Measurements from ENCODE around the gene TARM1. TPM values are rescaled to one million over a fixed set of nuclear protein-coding genes. Genes with fewer than 3 reads are reported as not detected.
"Not testable (repeated sequence)": the region's sequence is repeated elsewhere in the genome, so short reads cannot be mapped to it uniquely, and the experiment has no call there.

The TARM1 gene
- total RNA-seq, 2 experiments from 2014 or later = not detected

DNA sequence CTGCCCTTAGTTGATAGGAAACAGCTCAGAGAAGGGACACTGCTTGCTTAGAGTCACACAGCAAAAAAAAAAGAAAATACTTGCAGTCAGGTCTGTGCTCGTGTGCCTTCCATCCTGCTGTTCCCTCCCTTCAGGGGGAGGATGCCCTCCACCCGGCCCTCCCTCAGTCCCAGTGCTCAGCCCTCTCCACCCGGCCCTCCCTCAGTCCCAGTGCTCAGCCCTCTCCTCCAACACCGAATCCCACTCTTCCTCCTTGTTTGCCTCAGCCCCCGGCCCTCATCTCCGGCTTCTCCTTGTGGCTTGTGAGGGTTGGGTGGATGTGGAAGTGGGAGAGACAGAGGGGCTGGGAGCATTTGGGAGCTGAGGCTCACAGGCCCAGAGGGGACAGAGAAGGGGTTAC, 28.5 kb upstream of the TARM1 start:
- no peak overlapping the region for H3K27ac Mint-ChIP-seq
- H3K9me3 Mint-ChIP-seq = no peaks in the 10 kb centered on the region
- no peak for DNase-seq
- H3K4me1 Mint-ChIP-seq = peaks cover 26% of the 10 kb centered on the region
- POLR2A ChIA-PET = no interaction called here
- no peak overlapping the region for H3K4me3 Mint-ChIP-seq
- H3K36me3 Mint-ChIP-seq (ENCODE audit: low read depth) = peaks cover 47% of the 10 kb centered on the region
- CTCF ChIA-PET = no interaction called here
- no peaks in the 10 kb centered on the region for H3K27me3 Mint-ChIP-seq

DNA sequence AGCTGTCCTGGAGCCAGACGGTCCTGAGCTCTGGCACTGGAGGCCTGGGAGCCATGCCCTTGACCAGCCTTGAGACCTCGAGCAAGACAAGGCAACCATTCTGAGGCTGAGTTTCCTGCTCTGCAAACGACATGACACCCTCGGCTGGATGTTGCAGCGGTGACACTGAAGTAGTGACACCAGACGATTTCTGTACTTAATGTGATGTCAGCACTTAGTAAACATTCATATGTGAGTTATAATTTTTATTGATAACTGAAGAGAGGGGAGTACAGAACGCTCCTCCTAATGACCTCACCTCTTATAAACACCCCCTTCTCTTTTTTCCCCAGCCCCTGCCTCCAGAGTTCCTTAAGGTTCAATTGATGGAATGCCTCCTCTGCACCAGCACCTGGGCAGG, 27.3 kb upstream of the TARM1 start:
- Mint-ChIP-seq H3K4me1 (peaks cover 23% of the 10 kb centered on the region), H3K9me3 (no peaks in the 10 kb centered on the region), H3K36me3 (ENCODE audit: low read depth) (peaks cover 39% of the 10 kb centered on the region), H3K4me3 (no peak overlapping the region), H3K27ac (no peak overlapping the region), H3K27me3 (no peaks in the 10 kb centered on the region)
- no peak for DNase-seq
- ChIA-PET POLR2A (no interaction called here), CTCF (no interaction called here)

DNA sequence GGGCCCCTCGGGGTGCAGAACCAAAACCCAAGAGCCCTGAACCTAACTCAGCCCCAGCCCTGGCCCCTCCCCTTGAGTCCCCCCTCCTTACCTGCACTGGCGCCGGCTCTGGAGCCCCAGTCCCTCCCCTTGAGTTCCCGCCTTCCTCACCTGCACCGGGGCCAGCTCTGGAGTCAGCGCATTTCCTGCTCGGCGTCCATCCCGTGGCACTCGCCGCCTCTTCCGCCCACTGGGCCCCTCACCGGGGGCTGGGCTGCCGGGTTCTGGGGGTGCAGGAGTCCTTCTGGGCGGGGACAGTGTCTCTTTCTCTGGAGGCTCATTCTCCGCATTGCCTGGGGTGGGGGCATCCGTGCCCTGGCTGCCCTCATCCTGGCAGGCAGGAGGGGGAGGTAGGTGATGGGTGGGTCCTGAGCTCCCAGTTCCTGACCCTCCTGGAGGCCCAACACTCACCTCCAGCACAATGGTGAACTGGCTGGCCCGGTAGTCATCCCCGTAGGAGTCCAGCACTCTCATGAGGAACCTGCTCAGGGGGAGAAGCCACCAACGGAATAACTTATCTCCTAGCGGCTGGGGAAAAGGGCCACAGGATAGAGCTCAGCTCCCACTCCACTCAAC, 26.8 kb upstream of the TARM1 start:
- no peaks in the 10 kb centered on the region for H3K27me3 Mint-ChIP-seq

DNA sequence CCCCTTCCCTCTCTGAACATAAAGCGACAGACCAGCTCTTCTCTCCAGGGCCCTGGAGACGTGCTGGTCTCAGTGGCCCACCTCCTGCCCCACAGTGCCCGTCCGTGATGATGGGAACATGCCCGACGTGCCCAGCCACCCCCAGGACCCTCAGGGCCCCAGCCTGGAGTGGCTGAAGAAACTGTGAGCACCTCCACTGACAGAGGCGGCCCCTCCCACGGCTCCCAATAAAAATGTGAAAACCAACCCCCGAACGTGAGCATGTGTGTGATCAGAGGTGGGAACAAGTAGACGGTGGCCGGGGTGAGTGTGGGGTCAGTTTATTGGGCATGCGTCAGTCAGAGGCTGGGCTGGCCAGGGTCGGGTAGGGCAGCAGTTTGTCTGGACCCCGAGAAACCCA, 25.6 kb upstream of the TARM1 start:
- no peak for DNase-seq

More for the DNA sequence above, 26.8 kb upstream of the TARM1 start:
- Mint-ChIP-seq H3K9me3 (no peaks in the 10 kb centered on the region), H3K4me1 (peaks cover 23% of the 10 kb centered on the region), H3K4me3 (no peak overlapping the region), H3K27ac (no peak overlapping the region), H3K36me3 (ENCODE audit: low read depth) (peaks cover 35% of the 10 kb centered on the region)
- POLR2A ChIA-PET = no interaction called here
- CTCF ChIA-PET = interaction anchor here (1.2 kb wide), 1 partner anchor 10 kb away, joined by 3 read pairs; no protein-coding TSS in a partner anchor
- no peak for DNase-seq

DNA sequence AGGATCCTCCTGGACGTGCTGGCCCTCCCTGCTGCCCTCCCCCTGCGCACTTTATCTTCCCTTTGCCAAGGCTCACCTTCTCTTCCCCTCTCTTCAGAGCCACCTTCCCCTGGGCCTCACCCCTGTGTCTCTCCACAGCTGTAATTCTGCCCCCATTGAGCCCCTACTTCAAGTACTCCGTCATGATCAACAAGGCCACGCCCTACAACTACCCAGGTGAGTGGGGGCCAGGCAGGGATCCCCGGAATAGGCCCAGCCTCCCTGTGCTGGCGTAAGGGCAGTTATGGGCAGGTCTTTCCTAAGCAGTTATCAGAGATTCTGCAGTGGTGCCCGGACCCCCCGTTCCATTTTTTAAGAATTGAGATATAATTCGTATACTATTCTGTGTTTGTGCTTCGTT, 24.6 kb upstream of the TARM1 start:
- Mint-ChIP-seq H3K9me3 (no peaks in the 10 kb centered on the region), H3K4me3 (no peak overlapping the region), H3K27ac (no peak overlapping the region), H3K27me3 (no peaks in the 10 kb centered on the region), H3K36me3 (ENCODE audit: low read depth) (peaks cover 28% of the 10 kb centered on the region), H3K4me1 (peaks cover 29% of the 10 kb centered on the region)
- ChIA-PET CTCF (no interaction called here), POLR2A (no interaction called here)
- no peak for DNase-seq

More for the DNA sequence above, 25.6 kb upstream of the TARM1 start:
- Mint-ChIP-seq H3K4me1 (peaks cover 28% of the 10 kb centered on the region), H3K9me3 (no peaks in the 10 kb centered on the region), H3K4me3 (no peak overlapping the region), H3K36me3 (ENCODE audit: low read depth) (peaks cover 32% of the 10 kb centered on the region), H3K27ac (peak overlapping the region; percentile 57), H3K27me3 (no peaks in the 10 kb centered on the region)
- ChIA-PET POLR2A (no interaction called here), CTCF (interaction anchor here (1.2 kb wide), 1 partner anchor 11 kb away, joined by 3 read pairs; no protein-coding TSS in a partner anchor)

DNA sequence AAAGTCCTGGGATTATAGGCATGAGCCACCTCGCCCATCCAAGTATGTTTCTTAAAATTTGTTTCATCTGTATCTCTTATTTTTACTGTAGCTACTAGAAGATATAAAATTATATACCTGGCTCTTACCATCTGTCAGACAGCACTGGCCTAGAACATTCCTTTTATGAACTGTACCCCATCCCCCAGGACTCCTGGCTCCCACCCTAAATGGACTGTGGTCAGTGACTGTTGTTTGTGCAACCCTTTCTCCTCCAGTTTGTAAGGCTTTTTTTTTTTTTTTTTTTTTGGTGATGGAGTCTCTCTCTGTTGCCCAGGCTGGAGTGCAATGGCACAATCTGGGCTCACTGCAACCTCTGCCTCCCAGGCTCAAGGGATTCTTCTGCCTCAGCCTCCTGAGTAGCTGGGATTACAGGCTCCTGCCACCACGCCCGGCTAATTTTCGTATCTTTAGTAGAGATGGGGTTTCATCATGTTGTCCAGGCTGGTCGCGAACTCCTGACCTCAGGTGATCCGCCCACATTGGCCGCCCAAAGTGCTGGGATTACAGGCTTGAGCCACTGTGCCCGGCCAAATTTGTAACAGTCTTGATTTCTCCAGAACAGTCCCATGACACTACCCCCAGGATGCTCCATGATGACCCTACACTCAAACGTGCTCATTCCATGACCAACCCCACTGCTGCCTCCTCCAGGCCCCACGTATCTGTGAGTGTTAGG, 24.0 kb upstream of the TARM1 start:
- ChIA-PET CTCF (no interaction called here), POLR2A (no interaction called here)
- DNase-seq = no peak
- Mint-ChIP-seq H3K36me3 (ENCODE audit: low read depth) (peaks cover 22% of the 10 kb centered on the region), H3K27ac (no peak overlapping the region), H3K4me3 (no peak overlapping the region), H3K27me3 (no peaks in the 10 kb centered on the region), H3K9me3 (no peaks in the 10 kb centered on the region), H3K4me1 (peaks cover 27% of the 10 kb centered on the region)

DNA sequence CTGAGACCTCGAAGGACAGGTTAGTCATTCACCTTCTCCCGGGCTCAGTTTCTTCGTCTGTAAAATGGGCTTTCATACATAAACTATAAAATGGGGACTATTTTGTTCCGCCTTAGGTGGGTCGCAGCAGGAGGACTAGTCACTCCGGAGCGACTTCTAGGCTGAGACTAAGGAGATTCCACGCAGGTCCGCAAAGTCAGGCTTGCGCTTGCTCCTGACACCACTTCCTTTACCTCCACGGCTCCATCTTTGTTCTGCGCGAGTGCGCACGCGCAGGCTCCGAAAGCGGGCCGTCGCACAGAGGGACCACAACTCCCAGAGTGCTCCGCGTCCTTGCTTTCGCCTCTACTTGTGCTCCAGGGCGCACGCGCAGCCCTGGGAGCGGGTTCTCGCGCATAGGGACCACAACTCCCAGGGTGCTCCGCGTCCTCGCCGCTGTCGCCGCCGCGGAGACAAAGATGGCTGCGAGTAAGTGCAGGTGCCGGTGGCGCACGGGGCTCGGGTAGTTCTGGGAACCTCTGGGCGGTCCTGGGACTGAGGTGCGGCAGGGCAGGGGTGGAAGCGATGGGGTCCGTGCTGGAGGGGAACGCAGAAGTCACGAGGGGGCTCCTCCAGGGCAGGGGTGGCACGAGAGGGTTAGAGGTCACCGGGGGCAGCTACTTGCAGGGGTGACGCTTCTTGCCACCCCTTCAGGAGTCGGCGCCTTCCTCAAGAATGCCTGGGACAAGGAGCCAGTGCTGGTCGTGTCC, 21.4 kb upstream of the TARM1 start, which contains the start of gene NDUFA3:
Gene NDUFA3, plus strand, starts transcription at position 435 of the 749 bp plus-strand sequence. Its CDS starts 24 bp downstream, at position 459.
- Mint-ChIP-seq H3K4me1 (peaks cover 26% of the 10 kb centered on the region), H3K27ac (peak within 1 kb of the TSS; percentile 93), H3K27me3 (no peaks in the 10 kb centered on the region), H3K36me3 (ENCODE audit: low read depth) (peaks cover 12% of the 10 kb centered on the region), H3K4me3 (peak within 1 kb of the TSS; percentile 96), H3K9me3 (no peaks in the 10 kb centered on the region)
- DNase-seq = peak; percentile 98
- ChIA-PET CTCF (interaction anchor here (0.9 kb wide), 1 partner anchor 13 kb away, joined by 3 read pairs; no protein-coding TSS in a partner anchor), POLR2A (no interaction called here)

DNA sequence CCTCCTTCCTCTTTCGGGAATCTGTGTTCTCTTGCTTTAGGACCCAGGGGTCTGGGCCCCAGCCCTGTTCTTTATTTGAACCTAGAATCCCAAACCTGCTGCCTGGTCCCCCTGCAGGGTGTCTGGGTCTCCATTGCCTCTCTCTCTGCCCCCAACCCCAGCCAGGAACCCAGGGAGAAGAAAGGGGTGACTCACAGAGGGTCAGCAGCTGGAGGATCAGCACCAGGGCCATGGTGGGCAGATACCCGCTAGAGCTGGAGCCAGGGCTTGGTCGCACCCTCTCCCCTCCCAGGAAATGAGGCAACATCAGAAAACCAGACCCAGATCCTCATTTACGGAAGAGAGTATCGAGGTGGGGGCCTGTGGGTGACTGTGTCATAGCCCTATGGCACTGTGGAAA, 19.4 kb upstream of the TARM1 start, which contains the start of gene OSCAR:
Gene OSCAR, minus strand, starts transcription at position 243 of the 400 bp plus-strand sequence. Its CDS starts 11 bp downstream, at position 232.
- no peaks in the 10 kb centered on the region for H3K9me3 Mint-ChIP-seq
- peaks cover 31% of the 10 kb centered on the region for H3K4me1 Mint-ChIP-seq
- H3K27ac Mint-ChIP-seq = peak within 1 kb of the TSS; percentile 63
- DNase-seq = no peak
- H3K4me3 Mint-ChIP-seq = peak within 1 kb of the TSS; percentile 22
- POLR2A ChIA-PET = no interaction called here
- no peaks in the 10 kb centered on the region for H3K36me3 Mint-ChIP-seq (ENCODE audit: low read depth)
- peaks cover 8% of the 10 kb centered on the region for H3K27me3 Mint-ChIP-seq
- CTCF ChIA-PET = no interaction called here

DNA sequence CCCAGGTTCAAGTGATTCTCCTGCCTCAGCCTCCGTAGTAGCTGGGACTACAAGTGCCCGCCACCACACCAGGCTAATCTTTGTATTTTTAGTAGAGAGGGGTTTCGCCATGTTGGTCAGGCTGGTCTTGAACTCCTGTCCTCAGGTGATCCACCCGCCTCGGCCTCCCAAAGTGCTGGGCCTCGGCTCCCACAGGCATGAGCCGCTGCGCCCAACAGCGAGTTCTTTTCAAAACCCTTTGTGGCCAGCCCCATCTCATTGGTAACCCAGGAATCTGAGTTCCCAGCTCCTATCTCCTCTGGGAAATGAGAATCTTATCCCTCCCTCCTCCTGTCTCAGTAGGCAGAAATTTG, 18.7 kb upstream of the TARM1 start:
- H3K36me3 Mint-ChIP-seq (ENCODE audit: low read depth); DNase-seq; CTCF ChIA-PET; H3K27me3 Mint-ChIP-seq; H3K27ac Mint-ChIP-seq; H3K4me3 Mint-ChIP-seq; H3K9me3 Mint-ChIP-seq; POLR2A ChIA-PET: not testable (repeated sequence)
- peaks cover 28% of the 10 kb centered on the region for H3K4me1 Mint-ChIP-seq

DNA sequence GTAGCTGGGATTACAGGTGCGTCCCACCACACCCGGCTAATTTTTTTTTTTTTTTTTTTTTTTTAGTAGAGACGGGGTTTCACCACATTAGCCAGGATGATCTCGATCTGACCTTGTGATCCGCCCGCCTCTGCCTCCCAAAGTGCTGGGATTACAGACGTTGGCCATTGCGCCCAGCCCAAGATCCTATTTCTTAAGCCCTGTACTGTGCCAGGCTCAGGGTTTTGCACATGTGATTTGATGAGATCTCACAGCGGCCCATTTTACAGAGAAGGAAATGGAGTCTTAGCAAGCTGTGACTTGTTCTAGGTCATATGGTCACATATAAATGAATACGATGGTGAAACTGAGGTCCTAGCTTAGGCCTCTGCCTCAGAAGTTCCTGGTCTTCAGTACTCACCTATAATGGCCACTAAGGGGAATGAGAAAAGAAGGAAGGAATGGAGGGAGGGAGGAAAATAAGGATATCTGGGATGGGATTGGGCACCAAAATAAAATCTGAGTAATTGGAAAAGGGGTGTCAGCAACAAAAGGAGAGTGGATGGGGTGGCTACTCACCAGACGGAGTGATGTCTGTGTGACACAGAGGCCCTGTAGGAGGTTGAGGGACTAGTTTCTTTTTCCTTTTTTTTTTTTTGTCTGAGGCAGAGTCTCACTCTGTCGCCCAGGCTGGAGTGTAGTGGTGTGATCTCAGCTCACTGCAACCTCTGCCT, 18.2 kb upstream of the TARM1 start:
- Mint-ChIP-seq H3K9me3 (peaks cover under 1% of the 10 kb centered on the region), H3K27me3 (peaks cover 12% of the 10 kb centered on the region), H3K4me1 (peaks cover 32% of the 10 kb centered on the region), H3K27ac (no peak overlapping the region), H3K4me3 (no peak overlapping the region), H3K36me3 (ENCODE audit: low read depth) (no peaks in the 10 kb centered on the region)
- POLR2A ChIA-PET = no interaction called here
- DNase-seq = no peak
- CTCF ChIA-PET = no interaction called here

DNA sequence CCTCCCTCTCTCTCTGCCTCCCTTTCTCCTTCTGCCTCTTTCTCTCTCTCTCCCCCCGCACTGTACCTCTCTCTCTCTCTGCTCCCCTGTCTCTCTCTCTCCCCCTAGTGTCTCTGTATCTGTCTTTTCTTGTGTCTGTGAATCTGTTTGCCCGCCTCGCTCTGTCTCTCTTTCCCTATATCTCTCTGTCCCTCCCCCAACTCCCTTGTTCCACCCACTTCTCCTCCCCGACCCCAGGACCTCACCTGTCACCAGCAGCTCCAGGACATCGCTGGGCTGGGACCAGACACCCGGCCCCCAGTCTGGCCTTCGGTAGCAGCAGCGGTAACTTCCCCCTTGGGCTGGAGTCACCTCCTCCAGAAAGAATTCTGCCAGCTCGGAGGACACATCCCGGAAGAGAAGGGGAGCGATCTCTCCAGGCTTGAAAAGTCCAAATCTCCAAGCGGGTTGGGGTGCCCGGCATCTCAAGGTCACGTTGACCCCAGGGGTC, 15.5 kb upstream of the TARM1 start:
- H3K27me3 Mint-ChIP-seq = peaks cover 19% of the 10 kb centered on the region
- no peaks in the 10 kb centered on the region for H3K36me3 Mint-ChIP-seq (ENCODE audit: low read depth)
- CTCF ChIA-PET = interaction anchor here (0.7 to 0.8 kb wide), 3 partner anchors 13 to 656 kb away, joined by 3 read pairs; no protein-coding TSS in a partner anchor
- H3K9me3 Mint-ChIP-seq = peaks cover 3% of the 10 kb centered on the region
- peak overlapping the region; percentile 4 for H3K4me3 Mint-ChIP-seq
- POLR2A ChIA-PET = no interaction called here
- H3K27ac Mint-ChIP-seq = peak overlapping the region; percentile 3
- H3K4me1 Mint-ChIP-seq = peaks cover 21% of the 10 kb centered on the region
- peak; percentile 28 for DNase-seq

DNA sequence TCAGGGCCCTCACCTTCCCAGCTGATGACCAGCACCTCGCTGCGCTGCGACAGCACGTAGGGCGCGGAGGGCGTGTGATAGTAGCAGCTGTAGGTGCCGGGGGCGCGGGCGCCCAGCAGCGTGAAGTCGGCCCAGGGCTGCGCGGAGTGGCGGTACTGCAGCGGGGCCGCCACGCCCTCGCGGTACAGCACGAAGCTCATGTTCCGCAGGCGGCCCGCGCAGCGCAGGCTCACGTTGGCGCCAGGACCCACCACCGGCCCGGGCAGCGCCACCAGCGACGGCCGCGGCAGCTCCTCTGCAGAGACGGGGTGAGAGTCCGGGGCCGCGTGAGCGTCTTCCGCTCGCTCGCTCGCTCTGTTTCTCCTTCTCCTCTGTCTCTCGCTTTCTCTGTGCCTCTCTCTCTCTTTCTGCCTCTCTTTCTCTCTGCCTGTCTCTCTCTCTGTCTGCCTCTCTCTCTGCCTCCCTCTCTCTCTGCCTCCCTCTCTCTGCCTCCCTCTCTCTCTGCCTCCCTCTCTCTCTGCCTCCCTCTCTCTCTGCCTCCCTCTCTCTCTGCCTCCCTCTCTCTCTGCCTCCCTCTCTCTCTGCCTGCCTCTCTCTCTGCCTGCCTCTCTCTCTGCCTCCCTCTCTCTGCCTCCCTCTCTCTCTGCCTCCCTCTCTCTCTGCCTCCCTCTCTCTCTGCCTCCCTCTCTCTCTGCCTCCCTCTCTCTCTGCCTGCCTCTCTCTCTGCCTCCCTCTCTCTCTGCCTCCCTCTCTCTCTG, 14.9 kb upstream of the TARM1 start:
- H3K27ac Mint-ChIP-seq = peak overlapping the region; percentile 66
- POLR2A ChIA-PET; H3K36me3 Mint-ChIP-seq (ENCODE audit: low read depth); H3K9me3 Mint-ChIP-seq: not testable (repeated sequence)
- peaks cover 19% of the 10 kb centered on the region for H3K27me3 Mint-ChIP-seq
- CTCF ChIA-PET = interaction anchor here (0.7 kb wide), 1 partner anchor 12 kb away, joined by 3 read pairs; no protein-coding TSS in a partner anchor
- DNase-seq = peak; percentile 46
- H3K4me3 Mint-ChIP-seq = peak overlapping the region; percentile 61
- H3K4me1 Mint-ChIP-seq = peaks cover 18% of the 10 kb centered on the region
